Measurements from ENCODE around the gene CCDC116. TPM values are rescaled to one million over a fixed set of nuclear protein-coding genes. Genes with fewer than 3 reads are reported as not detected.
A peak's percentile ranks its signal among the peaks of the same experiment; 100 is the strongest.
"Not testable (repeated sequence)": the region's sequence is repeated elsewhere in the genome, so short reads cannot be mapped to it uniquely, and the experiment has no call there.

The CCDC116 gene
- total RNA-seq, 1 experiment from 2014 or later: 0.05 TPM

DNA sequence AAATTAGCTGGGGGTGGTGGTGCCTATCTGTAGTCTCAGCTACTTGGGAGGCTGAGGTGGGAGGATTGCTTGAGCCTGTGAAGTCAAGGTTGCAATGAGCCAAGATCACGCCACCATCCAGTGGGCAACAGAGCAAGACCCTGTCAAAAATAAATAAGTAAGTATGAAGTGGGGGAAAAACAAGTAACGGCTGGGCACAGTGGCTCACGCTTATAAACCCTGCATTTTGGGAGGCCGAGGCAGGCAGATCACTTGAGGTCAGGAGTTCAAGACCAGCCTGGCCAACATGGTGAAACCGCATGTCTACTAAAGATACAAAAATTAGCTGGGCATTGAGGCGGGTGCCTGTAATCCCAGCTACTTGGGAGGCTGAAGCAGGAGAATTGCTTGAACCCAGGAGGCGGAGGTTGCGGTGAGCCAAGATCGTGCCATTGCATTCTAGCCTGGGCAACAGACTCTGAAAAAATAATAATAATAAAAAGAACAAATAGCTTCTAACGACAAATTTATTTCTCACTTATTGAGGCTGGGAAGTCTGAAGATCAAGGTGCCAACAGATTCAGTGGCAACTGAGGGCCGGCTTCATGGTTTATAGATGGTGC, 22.9 kb upstream of the CCDC116 start:
- not testable (repeated sequence) for DNase-seq (ENCODE audit: low read depth)

DNA sequence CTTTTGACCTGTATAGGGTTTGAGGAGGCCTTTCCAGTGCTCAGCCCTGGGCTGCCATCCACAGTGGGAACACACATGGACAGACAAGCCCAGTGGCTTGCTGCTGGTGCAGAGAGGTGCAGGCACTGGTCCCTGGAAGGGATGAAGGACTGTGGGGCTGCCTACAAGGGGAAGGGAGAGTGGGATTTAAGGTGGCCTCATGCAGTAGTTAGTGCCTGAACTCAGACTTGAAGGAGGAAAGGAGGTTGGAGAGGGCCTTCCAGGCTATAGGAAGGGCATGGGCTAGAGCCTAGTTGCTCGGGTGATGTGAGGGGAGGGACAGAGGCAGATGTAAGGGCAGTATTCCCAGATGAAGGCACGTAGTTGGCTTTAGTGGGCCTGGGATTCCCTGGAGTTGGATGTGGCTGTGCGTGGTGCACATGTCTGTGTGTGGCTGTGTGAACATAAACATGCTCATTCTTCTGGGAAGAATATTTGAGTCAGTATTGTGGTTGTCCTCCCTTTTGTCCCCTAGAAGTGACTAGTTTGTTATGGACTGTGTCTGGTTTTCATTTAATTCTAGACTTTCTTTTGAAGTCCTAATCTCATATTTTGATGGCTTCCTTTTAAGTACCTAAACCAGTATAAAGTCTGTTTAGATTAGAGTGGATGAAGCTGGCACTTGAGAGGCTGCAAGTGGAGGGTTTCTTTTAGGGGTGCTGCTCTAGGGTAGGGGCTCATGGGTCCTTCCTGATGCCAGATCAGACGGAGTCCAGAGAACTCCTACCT, 21.2 kb upstream of the CCDC116 start:
- no peak for DNase-seq (ENCODE audit: low read depth)

DNA sequence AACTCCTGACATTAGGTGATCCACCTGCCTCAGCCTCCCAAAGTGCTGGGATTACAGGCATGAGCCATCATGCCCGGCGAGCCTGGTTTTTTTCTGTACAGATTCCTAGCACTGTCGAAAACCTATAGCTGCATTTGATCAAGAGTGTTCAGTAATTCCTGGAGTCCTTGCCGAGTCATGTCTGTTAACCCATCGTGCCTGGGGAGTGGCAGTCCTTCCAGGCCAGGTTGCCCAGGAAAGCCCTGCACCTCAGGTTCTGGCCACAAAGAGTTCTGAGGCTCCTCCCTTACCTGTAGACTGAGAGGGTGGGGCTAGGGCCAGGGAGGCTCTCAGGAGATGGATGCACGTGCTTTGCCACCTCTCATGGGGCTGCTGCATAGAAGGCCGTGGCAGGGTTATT, 19.7 kb upstream of the CCDC116 start:
- no peak for DNase-seq (ENCODE audit: low read depth)

DNA sequence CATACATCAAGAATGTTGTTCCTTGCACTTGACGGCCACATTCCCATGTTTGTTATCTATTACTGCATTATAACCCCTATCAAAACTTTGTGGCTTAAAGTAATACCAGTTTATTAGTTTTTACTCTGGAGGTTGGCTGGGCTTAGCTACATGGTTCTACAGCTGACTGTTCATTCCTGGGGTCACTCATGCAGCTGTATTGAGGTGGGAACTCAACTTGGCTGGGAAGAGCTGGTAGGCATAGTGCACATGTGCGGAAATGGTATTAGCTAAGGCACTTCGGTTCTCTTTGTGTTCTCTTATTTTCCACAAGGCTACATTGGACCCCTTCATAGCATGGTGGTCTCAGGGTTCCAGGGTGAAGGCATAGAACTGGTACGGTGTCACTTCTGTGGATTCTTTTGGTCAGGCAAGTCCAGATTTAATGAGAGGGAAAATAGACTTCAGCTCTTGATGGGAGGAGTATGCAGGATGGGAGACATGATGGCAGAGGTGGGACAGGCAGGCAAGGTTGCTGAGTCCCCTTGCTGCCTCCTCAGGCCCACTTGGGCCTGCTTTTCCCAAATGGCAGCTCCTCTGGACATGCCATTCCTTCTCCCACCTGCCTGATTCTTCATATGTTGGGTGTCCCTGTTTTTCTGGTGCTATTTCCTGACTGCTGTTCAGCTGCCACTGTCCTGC, 18.9 kb upstream of the CCDC116 start:
- no peak for DNase-seq (ENCODE audit: low read depth)

DNA sequence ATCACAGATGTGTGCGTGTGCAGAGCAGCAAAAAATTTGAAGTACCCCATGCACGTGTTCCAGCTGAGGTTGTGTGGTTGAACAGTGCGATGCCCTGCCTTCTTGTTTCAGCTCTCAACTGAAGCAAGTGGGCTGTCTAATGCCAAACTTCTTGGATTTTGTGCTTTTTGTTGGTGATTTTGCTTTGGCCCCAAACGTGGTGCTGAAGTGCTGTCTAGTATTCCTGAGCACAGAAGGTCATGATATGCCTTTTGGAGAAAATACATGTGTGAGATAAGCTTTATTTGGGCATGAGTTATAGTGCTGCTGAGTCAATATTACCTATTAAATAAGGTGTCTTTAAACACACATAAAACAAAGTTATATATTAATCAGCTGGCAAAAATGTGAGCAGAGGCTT, 16.8 kb upstream of the CCDC116 start:
- DNase-seq (ENCODE audit: low read depth): no peak

DNA sequence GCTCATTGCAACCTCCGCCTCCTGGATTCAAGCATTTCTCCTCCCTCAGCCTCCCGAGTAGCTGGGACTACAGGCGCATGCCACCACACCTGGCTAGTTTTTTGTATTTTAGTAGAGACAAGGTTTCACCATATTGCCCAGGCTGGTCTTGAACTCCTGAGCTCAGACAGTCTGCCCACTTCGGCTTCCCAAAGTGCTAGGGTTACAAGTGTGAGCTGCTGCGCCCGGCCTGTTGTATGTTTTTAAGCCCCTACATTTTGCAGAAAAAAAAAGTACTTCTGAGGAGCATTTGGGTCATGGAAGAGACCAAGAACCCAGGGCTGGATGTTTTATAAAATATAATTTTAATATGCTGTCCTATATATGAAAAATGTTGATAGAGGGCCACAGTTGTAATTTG, 15.2 kb upstream of the CCDC116 start:
- not testable (repeated sequence) for DNase-seq (ENCODE audit: low read depth)

DNA sequence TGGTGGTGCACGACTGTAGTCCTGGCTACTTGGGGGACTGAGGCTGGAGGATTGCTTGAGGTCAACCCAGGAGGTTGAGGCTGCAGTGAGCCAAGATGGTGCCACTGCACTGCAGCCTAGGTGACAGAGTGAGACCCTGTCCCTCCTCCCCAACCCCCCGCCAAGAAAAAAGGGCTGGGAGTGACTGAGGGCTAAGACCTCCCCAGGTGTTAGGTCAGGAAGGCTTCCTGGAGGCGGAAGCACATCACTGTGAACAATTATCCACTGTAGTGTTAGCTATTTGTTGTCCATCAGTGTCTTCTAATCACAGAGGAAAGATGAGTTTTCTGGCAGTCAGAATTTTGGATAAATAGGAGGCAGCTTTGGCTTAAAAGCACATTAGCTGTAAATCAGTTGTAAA, 11.5 kb upstream of the CCDC116 start:
- no peak for DNase-seq (ENCODE audit: low read depth)

DNA sequence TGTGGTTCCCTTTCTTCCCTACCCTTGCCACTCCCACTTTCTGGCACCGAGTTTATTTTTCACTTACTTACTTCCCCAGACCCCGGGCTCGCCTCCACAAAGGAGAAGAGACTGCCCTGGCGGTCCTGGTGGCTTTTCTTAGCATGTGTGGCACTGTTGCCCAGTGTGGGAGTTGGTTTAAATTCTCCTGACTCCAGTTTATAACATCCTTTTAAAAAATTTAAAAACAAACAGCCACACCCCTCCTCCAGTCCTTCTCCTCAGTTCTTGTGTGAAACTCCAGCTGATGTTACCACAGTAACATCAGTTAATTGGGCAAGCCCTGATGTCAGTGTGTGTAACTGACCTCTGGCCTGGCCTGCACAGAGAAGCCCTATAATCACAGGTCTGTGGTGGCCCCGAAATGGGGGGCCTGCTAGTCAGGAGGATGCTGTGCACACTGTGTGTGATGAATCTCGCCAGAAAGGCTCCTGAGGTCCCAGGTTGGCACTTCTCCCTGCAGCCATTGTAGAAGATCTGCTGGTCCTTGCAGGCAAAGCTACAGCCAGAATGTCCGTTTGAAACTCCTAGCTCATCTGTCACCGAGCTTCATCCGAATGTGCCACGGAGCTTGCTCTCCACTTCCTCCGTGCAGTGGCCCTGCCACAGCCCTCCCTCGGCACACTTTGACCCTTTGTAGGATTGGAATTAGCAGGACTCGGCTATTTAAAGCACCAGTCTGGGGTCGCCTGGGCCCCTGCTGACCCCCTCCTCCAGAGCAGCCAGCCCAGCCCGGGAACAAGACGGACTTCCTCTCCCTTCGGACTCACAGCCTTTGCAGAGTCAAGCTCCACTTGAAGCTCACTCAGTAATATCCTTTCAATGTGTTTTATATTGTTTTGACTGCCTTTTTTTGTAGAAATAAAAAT, 10.3 kb upstream of the CCDC116 start:
- DNase-seq (ENCODE audit: low read depth): no peak

DNA sequence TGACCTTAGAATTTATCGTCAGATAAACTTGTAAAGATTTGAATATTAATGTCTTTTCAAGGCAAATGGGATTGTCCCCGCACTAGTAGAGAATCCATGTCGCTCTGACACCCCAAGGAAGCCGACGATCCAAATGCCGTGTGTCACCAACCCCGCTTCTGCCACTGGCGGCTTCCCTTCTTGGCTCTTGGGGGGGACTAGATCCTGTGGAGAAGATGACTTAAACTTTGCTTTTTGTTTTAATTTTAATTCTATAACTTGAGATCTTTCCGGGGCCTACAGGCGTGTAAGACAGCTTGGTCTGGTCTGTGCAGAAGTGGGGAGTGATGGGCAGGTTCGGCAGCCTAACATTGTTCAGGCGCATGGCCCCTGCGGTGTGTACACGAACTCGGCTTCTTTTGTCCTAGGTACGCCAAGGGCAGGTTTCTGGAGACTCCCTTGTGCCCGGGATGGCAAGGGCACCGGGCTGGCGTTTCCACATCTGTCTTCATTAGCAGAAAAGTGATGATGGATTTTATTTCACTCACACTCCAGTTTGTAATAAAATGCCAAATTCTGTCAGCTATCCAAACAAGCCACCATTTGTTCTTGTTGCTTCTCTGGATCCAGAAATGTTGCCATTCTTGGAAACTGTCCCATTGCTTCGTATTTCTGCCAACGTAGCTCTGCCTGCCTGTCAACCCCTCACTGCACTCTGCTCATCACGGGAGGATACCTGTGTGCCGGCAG, 9.5 kb upstream of the CCDC116 start:
- DNase-seq (ENCODE audit: low read depth): no peak

DNA sequence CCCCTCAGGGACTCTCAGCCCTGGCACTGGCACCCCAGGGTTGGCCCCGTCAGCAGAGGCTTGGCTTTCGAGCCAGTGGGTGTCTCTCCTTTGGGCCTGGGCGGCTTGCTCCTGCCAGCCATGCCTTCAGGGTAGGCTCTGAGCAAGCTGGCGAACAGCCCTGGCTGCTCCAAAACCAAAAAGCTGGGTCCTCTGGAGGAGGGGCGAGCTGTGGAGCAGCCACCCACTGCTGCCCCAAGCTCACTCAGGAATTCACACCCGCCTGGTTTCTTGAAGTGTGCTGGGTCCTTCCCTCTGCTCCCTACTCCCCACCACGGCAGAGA, 9.0 kb upstream of the CCDC116 start:
- no peak for DNase-seq (ENCODE audit: low read depth)

DNA sequence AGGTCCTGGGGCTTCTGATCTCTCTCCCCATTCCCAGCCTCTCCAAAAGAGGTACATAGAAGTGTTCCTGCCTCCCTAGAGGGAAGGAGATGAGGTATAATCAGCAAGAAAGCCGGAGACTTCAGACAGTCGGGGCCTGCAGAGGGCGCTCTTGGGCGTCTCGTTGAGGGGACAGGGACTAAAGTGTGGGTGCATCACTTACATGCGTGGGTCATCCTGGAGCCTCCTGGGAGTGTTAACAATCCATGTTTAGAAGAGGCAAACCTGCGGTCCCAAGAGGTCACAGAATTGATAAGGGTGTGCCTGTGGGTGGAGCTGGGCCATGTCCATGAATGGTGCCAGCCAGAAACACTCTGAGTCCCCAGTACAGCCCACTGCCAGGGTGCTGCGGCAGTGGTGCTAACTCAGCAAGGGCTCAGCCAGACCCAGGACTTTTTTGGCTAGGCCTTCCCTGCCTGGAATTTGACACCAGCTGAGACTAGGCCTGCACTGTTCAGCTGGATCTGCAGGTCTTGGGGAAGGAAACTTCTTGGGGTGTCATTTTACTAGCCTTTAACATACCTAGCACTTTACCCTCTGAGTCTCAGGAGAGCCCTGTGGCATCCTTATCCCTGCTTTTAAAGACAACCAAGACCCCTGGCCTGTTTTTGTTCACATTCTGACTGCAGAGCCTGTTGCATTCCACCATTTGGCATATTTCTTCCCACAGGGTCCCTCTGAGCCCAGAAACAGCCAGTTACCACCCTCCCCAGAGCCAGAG, 8.3 kb upstream of the CCDC116 start:
- peak; percentile 26 for DNase-seq (ENCODE audit: low read depth)

DNA sequence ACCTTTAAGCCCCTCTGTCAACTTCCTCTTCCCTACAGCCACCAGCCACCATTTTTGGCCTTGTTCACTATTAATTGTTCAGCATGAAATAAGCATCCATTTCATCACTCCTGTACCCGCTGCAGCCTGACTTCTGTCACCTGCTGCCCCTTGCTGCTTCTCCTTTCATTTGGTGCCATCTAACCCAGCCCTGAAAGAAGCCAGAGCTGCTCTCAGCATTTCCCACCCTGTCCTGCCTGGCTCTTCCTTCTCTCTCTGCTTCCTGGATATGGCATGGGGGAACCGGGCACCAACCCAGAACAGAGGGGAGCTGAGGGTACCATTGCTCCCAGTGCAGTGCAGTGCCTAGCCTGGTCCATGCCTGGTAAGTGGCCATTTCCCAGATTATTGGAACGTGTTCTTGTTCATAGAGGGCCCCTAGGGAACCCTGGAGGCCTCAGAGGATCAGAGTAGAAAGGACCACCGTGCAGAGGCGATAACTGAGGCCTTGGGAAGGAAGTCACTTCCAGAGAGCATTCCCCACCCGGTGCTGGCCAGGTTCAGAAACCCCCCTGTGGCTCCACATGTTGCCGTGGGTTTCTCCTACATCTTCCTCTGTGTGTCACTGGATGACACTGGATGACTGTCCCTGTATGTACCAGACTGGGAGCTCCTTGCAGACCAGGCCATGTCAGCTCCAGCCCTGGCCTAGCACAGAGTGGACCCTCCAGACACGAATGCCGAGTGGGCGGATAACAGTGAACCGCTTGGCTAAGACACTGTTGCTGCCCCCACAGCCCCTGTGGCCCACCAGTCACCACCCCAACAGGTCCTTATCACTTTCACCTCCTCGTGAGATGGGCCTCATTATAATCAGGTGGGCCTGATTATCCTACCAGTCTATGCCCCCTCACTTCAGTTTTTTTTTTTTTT, 7.4 kb upstream of the CCDC116 start:
- no peak for DNase-seq (ENCODE audit: low read depth)

DNA sequence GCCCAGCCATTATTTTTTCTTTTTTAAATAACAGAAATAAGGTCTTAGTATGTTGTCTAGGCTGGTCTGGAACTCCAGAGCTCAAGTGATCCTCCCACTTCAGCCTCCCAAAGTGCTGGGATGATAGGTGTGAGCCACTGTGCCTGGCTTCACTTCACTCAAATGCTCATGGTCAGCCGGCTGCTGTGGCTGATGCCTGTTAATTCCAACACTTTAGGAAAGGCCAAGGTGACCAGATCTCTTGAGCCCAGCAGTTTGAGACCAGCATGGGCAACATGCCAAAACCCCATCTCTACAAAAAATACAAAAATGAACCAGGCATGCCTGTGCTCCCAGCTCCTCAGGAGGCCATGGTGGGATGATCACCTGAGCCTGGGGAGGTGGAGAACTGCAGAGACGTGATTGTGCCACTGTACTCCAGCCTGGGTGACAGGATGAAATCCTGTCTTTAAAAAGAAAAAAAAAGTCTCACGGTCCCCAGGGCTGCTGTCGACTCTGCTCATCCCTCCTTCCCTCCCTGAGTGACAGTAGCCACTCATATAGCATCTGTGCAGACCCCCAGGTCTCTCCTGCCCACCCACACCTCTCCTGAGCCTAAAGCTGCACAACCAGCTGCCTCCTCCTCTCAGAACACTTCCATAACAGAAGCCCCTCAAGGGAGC, 6.4 kb upstream of the CCDC116 start:
- no peak for DNase-seq (ENCODE audit: low read depth)

DNA sequence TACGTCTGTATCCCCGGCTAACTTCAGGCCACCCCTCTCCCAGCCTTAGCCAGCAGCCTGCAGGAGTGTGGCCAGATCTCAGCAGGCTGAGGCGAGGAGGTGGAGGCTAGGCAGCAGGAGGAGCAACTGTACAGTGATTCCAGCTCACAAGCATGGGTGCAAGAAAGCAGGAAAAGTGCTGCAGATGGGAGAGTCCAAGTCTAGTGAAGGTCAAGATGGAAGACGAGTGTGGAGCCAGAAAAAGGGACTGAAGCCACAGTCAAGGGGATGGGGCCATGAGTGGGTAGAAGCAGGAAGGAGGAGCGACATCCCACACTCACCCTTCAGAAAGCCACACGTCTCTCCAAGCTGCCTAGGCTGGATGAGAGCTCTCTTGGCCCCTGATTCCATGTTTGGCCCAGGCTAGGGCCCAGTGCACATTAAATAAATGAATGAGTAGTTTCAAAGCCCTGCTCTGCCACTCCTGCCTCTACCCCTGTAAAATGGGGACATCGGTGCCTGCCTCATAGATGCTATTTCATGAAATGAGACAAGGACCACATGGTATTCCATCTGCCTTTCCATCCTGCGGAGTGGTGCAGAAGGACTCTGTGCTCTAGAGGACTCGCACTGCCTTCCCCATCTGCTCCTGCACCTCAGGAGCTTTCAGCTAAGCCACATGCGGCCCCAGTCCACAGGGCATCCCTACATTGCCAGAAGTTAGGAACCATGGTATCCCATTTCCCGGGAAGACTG, 5.7 kb upstream of the CCDC116 start:
- DNase-seq (ENCODE audit: low read depth): no peak

DNA sequence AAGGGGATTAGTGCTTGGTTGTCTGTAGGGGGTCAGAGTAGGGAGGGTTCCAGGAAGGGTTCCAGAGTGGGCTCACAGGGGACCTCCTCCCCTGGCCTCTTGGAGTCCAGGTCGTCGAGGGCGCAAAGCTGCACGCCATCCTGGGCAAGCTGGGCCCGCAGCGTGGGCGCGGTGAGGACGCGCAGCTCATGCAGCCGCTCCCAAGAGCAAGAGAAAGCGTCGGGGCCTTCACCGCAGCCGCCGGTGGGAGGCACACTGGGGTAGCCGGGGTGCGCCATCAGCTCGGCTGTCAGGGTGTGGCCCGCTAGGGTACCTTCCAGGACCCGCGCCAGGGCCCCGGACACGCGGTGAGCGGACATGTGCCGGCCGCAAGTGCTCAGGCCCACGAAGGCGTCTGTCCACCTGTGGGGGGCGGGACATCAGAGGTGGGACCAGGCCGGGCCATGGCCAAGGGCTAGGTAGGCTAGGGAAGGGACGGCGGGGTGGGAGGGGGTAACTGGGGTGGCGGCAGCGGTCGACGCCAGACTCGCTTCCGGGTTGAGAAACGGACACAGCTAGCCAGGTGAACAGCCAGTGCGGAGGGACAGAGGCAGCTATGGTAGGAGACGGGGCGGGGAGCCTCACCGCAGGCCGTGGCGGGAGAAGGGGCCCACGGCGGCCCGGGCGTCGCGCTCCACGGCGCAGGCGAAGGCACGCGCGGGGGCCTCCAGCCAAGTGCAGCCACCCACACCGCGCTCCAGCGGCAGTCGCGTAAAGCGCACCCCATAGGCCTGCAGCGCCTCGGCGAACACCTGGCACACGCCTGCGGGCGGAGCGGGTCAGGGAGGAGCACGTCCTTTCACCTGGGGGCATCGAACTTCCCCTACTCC, 3.9 kb upstream of the CCDC116 start:
- no peak for DNase-seq (ENCODE audit: low read depth)

DNA sequence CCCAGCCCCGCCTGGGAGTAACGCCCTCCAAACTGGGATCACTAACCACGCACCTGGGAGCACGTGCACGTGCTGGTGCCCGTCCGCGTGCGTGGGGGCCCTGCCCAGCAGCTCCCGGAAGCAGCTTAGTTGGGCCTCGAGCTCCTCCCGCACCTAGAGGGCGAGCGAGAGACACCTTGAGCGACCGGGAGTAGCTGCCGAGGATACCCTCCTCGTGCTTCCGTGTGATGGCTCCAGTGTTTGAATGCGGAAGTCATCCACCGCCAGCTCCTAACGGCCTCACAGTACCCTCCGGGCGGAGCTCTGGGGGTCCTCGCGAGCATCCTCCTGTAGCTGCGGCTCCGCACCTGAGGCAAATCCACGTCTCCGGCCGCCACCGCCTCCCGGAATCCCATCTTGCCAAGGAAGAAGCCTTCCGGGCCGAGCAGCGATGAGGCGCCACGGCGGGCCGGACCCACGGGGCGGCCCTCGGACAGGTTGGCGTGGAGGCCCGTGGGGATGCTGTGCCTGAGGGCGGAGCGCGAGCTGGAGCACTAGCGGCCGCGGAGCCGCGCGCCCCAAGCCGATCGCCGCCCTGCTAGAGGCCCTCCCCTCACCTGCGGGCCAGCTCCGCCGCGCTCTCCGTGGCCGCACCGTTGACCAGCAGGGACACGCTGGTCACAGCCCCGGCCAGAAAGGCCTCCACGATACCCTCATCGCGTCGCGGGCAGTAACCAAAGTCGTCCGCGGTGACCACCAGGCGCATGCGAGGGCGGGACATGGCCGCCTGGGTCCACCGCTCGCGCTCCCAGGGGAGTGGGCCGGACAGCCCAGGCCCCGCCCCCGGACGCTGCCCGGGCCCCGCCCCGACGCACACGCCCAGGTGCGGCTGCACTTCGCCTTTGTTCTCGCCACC, 3.1 kb upstream of the CCDC116 start, which contains the start of gene YDJC:
YDJC (minus strand) TSS at position 768 of the 895 bp plus-strand sequence; CDS start at position 760, 8 bp downstream.
- DNase-seq (ENCODE audit: low read depth): peak; percentile 84
